HG03354 (cell line): ENCODE measurements around the gene SPDYE4.

Experiments used
- ATAC-seq: cut with Tn5 transposase; IDR thresholded peaks from one replicate; pipeline ENCODE4 v1.9.1; 2021; ENCODE audit warnings: mild to moderate bottlenecking; ENCODE audit not compliant: unreplicated experiment, poor library complexity, severe bottlenecking

Gene SPDYE4

DNA sequence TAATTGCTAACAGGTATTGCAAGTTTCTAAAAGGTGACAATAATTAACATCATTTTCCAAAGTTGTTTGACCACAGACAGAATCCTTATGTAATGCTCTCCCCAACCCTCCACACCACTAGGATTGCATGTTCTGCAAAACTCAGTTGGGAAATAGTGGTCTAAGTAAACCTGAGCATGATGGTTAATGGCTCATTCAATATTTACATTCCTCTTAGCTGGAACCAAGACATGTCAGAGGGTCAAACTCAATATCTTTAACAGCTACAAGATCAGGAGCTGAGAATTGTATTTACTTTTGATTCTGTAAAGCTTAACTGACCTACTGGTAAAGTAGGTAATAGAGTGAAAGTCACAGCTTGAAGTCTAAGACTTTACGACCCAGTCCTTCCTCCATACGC is 30.7 kb upstream of the SPDYE4 start:
- no peak for ATAC-seq

GRCh38 chr17:8785547-8786413 is 27.4 kb upstream of the SPDYE4 start:
- no peak for ATAC-seq

- ATAC-seq, result no peak
These were observed 23.8 kb upstream of the SPDYE4 start for GRCh38 chr17:8782176-8782575.

DNA sequence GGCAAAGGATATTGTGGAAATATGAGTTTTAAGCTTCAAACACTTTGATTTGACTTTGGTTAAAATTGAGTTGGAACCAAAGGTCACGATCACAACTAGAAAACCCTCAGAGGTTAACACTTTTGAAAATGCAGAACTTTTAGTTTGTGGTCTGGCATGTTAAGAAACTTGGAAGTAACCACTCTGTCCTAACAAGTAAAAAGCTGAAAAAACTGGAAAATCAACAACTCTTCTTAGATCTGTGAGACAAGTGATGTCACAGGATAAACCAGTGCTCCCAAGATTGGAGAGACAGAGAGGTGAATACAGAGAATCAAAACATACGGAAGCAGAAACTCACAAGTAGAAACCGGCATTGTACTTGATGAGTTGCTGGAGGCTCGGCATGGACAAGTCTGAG is 23.4 kb upstream of the SPDYE4 start:
- no peak for ATAC-seq

DNA sequence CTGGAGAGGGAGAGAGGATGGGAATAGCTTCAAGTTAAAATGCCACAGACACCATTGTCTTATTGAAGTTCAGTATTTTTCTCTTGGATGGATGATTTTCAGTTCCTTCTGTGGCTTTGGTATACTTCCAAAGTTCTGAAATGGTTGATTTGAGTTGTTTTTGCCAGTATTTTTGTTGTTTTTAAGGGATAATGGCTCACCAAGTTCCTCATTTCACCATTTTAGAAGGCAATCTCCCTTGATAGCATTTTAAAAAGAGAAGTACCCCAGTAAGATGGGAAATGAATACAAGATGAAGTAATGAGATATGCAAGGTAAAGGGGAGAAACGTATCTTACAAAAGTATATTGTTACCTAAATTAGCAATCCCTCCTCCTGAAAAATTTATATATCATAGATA is 18.5 kb upstream of the SPDYE4 start:
- no peak for ATAC-seq

- no peak for ATAC-seq
These were observed 17.9 kb upstream of the SPDYE4 start for GRCh38 chr17:8776248-8776647.

- no peak for ATAC-seq
These were observed 8.4 kb upstream of the SPDYE4 start for GRCh38 chr17:8766731-8767130.

- ATAC-seq, result no peak
These were observed 3.7 kb upstream of the SPDYE4 start for GRCh38 chr17:8762012-8762411.

- ATAC-seq, result no peak
These were observed 1.2 kb downstream of the SPDYE4 start for GRCh38 chr17:8757189-8757588.

DNA sequence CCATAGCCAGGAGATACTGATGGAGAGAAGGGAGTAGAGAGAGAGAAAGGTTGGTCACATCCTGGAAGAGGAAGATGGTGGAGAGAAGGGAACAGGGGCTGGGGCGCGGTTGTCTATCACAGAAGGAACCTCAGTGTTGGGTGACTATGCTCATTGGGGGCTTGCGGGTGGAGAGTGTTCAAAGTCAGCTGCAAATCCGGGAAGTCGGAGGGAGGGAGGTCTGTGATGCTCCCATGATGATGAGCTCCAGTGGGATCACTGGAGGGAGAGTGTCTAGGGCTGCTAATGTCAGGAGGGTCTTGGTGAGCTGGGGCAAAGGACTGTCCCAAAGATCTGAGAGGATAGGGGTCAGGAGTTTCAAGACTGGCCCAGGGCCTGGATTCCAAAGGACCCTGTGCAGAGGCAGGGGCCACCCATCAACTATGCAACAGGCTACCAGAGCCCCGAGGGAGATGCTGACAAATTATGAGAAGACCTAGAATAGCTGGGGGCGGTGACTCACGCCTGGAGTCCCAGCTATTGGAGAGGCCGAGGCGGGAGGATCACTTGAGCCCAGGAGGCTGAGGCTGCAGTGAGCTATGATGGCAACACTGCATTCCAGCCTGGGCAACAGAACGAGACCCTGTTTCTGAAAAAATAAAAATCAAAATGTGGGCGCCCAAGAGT is 2.6 kb downstream of the SPDYE4 start:
- ATAC-seq, result no peak

GRCh38 chr17:8754890-8755289 is 3.5 kb downstream of the SPDYE4 start:
- no peak for ATAC-seq

- no peak for ATAC-seq
These were observed 4.3 kb downstream of the SPDYE4 start for GRCh38 chr17:8753976-8754440.

DNA sequence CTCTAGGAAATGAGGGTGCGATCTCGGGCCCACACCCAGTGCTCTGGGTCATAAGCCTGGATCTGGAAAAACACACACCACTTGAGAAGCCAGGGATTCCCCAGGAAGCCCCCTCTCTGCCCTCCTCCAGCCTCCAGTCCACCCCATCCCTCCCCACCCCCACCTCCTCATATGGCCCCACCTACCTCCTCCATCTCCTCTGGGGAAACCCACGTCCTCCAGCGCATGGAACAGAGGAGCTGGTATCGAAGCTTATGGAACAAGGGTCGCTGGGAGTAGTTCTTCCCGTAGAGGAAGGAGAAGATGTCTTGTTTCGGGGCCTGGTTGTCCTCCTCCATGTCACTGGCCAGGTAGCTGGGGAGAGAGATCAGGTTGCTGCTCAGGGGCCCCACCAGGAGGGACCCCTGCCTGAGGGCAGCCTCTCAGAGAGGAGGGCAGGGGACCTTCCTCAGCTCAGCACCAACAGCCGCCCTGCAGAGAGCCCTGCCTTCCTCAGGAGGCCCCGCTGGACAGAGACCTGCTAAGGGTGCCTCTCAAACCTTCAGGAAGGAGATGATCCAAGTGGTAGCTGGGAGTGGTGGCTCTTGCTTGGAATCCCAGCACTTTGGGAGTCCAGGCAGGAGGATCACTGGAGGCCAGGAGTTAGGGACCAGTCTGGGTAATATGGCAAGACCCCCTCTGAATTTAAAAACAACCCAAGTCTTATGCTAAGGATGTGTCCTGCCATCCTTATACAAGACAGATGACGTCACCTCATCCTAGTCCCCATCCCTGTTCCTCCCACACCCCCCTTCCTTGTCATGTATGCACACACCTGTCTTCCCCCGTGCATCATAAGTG is 5.0 kb downstream of the SPDYE4 start:
- ATAC-seq, result no peak

DNA sequence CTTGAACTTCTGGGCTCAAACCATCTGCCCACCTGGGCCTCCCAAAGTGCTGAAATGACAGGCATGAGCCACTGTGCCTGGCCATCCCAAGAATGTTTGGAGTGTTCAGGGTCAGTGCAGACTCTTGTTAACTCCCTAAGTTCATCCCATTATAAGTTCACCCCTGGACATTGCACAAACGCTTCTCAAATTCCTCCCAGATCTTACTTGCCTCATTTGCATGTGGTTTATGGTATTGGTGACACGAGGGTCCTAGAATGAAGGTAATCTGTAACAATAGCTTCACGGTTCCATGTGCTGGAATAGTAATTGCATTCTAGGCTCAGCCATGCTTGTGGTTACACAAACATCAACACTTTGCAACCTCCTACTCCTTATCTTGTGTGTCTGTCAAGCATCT is 8.7 kb downstream of the SPDYE4 start:
- no peak for ATAC-seq

DNA sequence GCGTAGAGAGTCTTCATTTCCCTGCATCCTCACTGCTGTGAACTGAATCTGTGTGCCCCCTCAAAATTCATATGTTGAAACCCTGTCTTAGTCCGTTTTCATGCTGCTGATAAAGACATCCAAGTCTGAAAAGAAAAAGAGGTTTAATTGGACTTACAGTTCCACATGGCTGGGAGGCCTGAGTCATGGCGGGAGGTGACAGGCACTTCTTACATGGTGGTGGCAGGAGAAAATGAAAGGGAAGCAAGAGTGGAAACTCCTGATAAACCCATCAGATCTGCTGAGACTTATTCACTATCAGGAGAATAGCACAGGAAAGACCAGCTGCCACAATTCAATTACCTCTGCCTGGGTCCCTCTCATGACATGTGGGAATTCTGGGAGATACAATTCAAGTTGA is 10.6 kb downstream of the SPDYE4 start:
- ATAC-seq, result no peak

DNA sequence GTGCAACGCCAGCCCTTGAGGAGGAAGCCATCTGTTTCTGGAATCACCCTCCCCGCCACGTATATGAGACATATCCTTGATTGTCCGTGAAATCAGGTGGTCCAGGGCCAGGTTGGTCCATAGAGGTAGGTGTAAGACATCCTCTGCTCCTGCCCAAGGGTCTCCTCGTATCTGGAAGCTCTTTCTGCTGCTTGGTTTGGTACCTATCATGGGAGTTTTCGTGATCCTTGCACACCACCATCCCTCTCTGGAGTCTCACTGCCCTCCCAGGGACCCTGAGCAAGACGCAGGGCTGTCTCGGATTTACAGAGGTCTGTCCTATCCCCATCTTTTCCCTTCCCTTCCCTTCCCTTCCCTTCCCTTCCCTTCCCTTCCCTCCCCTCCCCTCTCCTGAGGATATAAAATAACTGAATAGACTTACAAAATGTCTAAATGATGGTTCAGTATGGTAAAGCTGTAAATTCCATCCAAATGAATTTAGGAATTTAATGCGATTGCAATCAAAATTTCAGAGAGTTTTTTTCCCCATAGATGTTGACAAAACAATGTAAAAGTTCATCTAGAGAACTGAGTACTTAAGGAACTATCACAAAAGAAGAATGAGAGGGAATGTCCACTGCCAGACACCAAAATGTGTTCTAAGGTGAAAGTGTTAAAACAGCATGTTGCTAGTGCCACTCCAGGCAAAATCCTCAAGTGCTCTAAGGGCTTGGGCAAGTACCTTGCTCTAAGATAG is 11.7 kb downstream of the SPDYE4 start:
- no peak for ATAC-seq

DNA sequence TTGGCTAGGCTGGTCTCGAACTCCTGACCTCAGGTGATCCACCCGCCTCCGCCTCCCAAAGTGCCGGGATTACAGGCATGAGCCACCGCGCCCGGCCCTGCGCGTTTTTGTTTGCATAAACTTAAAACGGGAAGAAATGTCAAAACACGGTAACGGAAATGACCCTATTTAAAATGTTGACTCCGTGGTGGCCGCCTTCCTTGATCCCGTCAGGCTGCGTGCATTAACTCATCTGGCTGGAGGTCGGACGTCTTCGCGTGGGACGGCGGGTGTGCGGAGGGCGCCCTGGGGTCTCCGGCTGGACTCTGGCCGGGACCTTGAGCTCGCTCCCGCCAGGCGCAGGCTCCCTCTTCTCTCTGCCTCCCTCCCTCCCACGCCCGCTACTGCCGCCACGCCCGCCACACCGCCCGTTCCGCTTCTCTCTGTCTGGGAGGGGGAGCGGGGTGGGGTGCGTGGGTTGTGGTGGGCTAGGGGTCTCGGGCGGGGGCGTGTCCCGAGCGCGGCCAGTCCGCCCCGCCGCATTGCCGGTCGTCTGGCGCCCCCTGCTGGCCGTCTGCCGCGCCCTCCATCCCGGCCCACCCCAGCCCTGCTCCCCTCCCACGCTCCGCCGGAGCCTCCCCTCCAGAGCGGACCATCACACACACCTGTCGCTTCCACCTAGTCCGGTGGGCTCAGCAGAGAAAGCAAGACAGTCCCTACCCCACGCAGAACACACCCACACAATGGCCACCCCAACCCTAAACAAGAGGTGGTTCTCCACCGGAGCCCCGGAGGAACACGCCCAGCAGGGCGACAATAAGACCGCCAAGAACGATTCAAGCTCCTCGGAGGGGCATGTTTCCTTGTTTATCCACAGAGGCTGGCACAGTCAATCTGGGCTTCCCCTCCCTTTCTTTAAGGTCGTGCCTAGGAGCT is 12.5 kb downstream of the SPDYE4 start:
- no peak for ATAC-seq

DNA sequence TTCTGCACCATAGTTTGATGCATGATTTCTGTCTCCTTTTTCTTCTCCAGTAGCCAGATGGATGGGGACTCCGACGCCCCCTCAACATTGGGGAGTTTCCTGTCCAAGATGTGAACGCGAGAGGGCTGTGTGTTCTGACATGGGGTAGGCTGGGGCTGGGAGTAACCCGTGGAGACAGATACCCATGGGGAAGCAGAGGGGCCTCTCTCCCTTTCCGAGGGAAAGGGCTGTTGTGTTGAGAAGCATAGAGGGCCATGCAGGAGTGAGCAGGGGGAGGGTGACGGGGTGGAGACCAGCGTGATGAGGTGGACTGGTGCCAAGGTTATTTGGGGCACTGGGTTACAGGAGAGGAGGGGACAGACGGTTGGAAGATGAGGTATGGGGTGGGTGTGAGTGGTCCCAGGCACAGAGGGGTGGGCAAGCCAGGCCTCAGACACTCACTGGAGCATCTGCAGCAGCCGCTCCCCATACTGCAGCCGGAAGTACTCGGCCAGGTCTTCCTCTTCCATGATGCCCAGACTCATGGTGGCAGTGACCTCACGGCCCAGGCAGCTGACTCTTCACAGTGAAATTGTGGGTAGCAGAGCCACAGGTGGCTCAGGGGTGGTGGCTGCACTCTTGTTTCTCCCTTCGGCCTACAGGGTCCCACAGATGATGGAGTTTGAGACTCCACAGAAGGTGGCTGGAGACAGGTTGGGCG is 14.1 kb downstream of the SPDYE4 start:
- no peak for ATAC-seq
